GM08714 (cell line): ENCODE measurements around the gene WFDC13.

Experiments used
- H3K4me3 ChIP-seq: fragments of 200-500 bp; sonication (Bioruptor generic); 2 replicates; pipeline ENCODE4 v1.5.1; 2014; ENCODE audit warnings: mild to moderate bottlenecking, low read length, inconsistent platforms
- ZNF274 ChIP-seq: IDR thresholded peaks from 2 replicates; pipeline ENCODE4 v1.6.1; 2012; ENCODE audit warnings: mild to moderate bottlenecking, low read depth, low read length

WFDC13 gene

DNA sequence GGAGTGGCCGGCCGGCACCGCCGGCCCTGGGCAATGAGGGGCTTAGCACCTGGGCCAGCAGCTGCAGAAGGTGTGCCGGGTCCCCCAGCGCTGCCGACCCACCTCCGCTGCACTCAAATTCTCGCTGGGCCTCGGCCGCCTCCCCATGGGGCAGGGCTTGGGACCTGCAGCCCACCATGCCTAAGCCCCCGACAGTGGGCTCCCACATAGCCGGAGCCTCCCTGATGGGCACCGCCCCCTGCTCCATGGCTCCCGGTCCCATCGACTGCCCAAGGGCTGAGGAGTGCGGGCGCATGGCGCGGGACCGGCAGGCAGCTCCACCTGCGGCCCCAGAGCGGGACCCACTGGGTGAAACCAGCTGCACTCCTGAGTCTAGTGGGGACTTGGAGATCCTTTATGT lies 34.1 kb downstream of the WFDC13 start:
- no peak for TF ChIP-seq ZNF274
- no peak overlapping the region for H3K4me3 ChIP-seq

DNA sequence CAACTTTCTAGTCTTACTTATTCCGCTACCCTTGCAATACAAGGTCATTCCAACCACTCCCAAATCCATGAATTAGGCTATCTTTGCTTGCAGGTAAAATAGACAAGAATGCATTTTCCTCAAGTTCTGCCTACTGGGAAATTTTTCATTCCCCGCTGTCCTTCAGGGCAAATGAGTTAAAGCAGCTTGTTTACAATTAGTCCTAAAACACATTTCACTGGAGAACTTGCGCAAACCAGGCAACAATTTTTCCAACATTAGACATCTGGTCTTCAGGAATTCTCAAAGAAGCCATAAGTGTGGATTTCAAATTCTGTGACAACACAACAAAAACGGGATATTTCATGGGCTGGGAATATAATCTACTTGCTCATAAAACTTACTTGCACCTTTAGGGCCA lies 40.8 kb downstream of the WFDC13 start:
- no peak for TF ChIP-seq ZNF274

DNA sequence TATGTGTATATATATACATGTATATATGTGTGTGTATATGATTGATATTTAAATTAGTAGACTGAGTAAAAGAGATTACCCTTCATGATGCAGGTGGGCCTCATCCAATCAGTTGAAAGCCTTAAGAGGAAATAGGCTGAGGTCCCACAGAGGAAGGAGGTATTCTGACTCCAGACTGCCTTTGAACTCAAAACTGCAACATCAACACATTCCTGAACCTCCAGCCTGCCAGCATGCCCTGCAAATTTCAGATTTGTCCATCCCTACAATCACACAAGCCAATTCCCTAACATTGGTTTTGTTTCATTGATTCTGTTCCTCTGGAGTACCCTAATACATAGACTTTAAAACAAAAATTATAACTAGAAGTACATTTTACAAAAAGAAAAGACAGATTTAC lies 43.2 kb downstream of the WFDC13 start:
- TF ChIP-seq ZNF274 = no peak
- H3K4me3 ChIP-seq = no peak overlapping the region

More for the DNA sequence above, 40.8 kb downstream of the WFDC13 start:
- no peak overlapping the region for H3K4me3 ChIP-seq

DNA sequence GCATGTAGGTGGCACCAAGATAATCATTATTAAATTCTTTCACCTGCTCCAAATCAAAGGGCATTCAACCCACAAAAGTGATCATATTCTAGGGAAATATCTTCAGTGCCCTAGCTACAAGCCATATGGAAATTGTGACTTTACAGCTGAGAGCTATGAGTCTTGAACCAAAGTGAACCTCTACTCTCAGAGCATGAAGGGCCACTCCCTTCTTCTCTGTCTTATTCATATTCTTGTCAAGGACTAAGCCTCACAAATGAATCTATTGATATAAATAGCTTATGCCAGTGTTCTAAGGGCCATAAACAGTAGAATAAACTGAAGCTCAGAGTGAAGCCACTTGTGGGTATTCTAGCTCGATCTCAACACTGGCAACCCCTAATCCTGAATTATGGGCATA lies 49.9 kb downstream of the WFDC13 start:
- TF ChIP-seq ZNF274 = no peak
- no peak overlapping the region for H3K4me3 ChIP-seq

DNA sequence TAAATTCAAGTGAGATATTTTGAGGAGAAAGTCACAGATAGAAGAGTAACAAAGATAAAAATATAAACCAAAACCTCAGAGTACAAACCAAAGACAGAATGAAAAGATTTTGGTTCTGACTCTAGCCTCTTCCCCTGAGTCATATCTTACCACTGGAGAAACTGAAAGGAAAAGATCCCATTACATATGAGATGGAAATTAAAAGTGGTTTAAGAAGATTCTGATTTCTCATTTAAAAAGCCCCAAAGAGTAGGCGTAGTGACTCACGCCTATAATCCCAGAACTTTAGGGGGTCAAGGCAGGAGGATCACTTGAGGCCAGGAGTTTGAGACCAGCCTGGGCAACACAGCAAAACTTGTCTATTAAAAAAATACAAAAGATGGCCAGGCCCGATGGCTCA lies 50.9 kb downstream of the WFDC13 start:
- H3K4me3 ChIP-seq = no peak overlapping the region
- TF ChIP-seq ZNF274 = no peak

DNA sequence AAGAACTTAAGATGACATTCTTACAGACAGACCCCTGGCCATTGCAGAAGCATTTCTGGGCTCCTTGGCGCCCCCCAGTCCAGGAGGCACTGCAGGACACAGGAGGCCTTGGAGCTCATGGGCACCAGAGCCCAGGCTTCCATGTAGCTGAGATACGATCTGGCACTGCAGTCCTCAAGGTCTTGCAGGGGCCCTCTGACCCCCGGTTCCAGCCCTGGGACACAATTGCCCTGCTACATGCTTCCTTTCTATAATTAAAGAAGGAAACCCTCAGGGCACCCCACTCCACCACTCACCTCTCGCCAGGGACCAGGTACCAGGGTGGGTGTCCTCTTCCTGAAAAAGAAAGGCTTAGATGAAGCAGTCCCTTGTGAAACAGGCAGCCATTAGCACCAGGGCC lies 56.3 kb downstream of the WFDC13 start:
- H3K4me3 ChIP-seq = no peak overlapping the region
- TF ChIP-seq ZNF274 = no peak
